Smooth muscle cell (in vitro differentiated cells): ENCODE measurements around the gene PAM16. TPM values are rescaled to one million over a fixed set of nuclear protein-coding genes. Genes with fewer than 3 reads are reported as not detected.

ENCODE experiments used
- DNase-seq: peaks from one replicate; lab custom pipeline; 2025; ENCODE audit not compliant: unreplicated experiment; lab: John Stamatoyannopoulos, UW
- H2AFZ ChIP-seq: fragments of 200-600 bp; sonication (generic); 2 replicates; pipeline ENCODE4 v1.6.0; 2016; ENCODE audit warnings: antibody characterized with exemption, low read depth, mild to moderate bottlenecking
- H3F3A ChIP-seq: fragments of 200-600 bp; sonication (generic); 2 replicates; pipeline ENCODE4 v1.6.0; 2017; ENCODE audit warnings: antibody characterized with exemption, low read depth
- H3K27ac ChIP-seq: fragments of 200-600 bp; sonication (generic); 2 replicates; pipeline ENCODE4 v1.5.1; 2016; ENCODE audit warnings: low read depth, mild to moderate bottlenecking
- H3K27me3 ChIP-seq: fragments of 200-600 bp; sonication (generic); 2 replicates; pipeline ENCODE4 v1.6.1; 2016; ENCODE audit warnings: low read depth, mild to moderate bottlenecking
- H3K36me3 ChIP-seq: fragments of 200-600 bp; sonication (generic); 2 replicates; pipeline ENCODE4 v1.5.1; 2016; ENCODE audit warnings: low read depth
- H3K4me1 ChIP-seq: fragments of 200-600 bp; sonication (generic); 2 replicates; pipeline ENCODE4 v1.5.1; 2016; ENCODE audit warnings: low read depth
- H3K4me2 ChIP-seq: fragments of 200-600 bp; sonication (generic); 2 replicates; pipeline ENCODE4 v1.6.0; 2016; ENCODE audit warnings: mild to moderate bottlenecking
- H3K4me3 ChIP-seq: fragments of 200-600 bp; sonication (generic); 2 replicates; pipeline ENCODE4 v1.5.1; 2016; ENCODE audit warnings: mild to moderate bottlenecking
- H3K79me2 ChIP-seq: fragments of 200-600 bp; sonication (generic); 2 replicates; pipeline ENCODE4 v1.6.0; 2016; ENCODE audit warnings: low read depth, mild to moderate bottlenecking
- H3K9ac ChIP-seq: fragments of 200-600 bp; sonication (generic); 2 replicates; pipeline ENCODE4 v1.6.0; 2016; ENCODE audit warnings: low read depth
- H3K9me3 ChIP-seq: fragments of 200-600 bp; sonication (generic); replicated peaks from 2 replicates; pipeline ENCODE4 v1.5.1; 2016; ENCODE audit warnings: low read depth
- H4K20me1 ChIP-seq: fragments of 200-600 bp; sonication (generic); 2 replicates; pipeline ENCODE4 v1.6.0; 2016; ENCODE audit warnings: low read depth
- CTCF ChIP-seq: fragments of 200-600 bp; sonication (generic); IDR thresholded peaks from 2 replicates; pipeline ENCODE4 v1.5.1; 2017; ENCODE audit warnings: borderline replicate concordance, mild to moderate bottlenecking, antibody characterized with exemption; ENCODE audit not compliant: insufficient read depth, poor library complexity, severe bottlenecking
- WGBS: methylation state at CpG from one replicate; pipeline ENCODE4 v1.1.7; 2016; ENCODE audit warnings: low lambda C conversion rate; 5-methylcytosine and 5-hydroxymethylcytosine counted together
- polyA plus RNA-seq: library from polyadenylated mRNA; unstranded; fragments of >200 nt; fragmentation: Nextera tagmentation; extraction: Ambion mirVana; gene quantifications from 2 replicates; pipeline ENCODE4 v1.2.1, GENCODE V29; 2016
- total RNA-seq: library from RNA; depleted of rRNA; stranded (reverse); fragments of >200 nt; gene quantifications from 2 replicates; pipeline ENCODE4 v1.2.3, GENCODE V29; 2014

The PAM16 gene
- total and polyA plus RNA-seq, 2 experiments from 2014 or later: 29.6 to 47.7 TPM

DNA sequence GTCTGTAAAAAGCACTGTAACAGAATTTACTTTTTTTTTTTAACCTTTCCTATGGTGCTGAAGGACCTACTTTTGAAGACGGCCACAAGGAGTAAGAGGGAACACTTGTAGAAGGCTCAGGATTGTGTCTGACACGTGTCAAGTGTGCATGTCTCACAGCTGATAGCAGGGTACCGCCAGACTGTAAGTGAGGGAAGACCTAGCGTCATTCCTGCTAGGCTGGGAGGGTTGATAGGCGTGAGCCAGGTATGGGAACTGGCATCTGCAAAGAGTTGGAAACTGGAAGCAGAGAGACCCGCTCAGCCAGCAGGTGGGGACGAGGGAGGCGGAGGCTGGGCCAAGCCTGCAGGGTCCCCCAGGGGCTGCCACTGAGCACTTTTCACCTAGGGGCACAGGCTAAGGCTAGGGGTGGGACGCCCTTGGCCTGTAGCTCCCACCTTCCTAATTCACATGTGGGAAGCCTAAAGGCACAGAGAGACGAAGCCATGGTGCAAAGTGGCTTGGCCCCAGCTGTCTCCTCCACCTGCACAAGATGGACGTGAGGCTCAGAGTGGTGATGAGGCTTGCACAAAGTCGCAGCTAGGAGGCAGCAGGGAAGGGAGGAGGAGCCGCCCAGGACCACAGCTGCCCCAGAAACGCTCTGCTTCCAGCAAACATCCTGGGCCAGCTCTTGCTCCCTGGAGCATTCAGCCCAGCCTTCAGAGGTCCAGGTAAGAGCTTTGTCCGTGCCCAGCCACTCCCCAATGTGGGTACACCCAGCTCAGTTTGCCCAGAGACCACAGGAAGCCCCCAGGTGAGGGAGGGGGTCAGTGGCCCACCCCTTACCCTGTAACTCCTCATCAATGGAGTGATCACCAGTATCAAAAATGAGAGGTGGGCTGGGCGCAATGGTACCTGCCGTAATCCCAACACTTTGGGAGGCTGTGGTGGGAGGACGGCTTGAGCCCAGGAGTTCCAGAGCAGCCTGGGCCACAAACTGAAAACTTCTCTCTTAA, 39.4 kb upstream of the PAM16 start:
- Histone ChIP-seq H3K79me2 (no peaks in the 10 kb centered on the region), H4K20me1 (no peaks in the 10 kb centered on the region), H3K9me3 (no peaks in the 10 kb centered on the region), H3K4me1 (peaks cover 41% of the 10 kb centered on the region), H2AFZ (no peak overlapping the region), H3K4me2 (no peak overlapping the region), H3K9ac (no peak overlapping the region), H3K27me3 (no peaks in the 10 kb centered on the region), H3K36me3 (no peaks in the 10 kb centered on the region), H3K27ac (no peak overlapping the region), H3K4me3 (no peak overlapping the region), H3F3A (no peaks in the 10 kb centered on the region)
- DNase-seq: no peak
- 89% methylated on average over 18 of the region's 18 CpGs for WGBS
- TF ChIP-seq CTCF: no peak

- Histone ChIP-seq H3K9ac (no peak overlapping the region), H4K20me1 (peaks cover 13% of the 10 kb centered on the region), H3K4me3 (no peak overlapping the region), H3K36me3 (no peaks in the 10 kb centered on the region), H3K27ac (peak overlapping the region; percentile 38), H3K9me3 (no peaks in the 10 kb centered on the region), H3K4me2 (peak overlapping the region; percentile 50), H3K79me2 (no peaks in the 10 kb centered on the region), H2AFZ (no peak overlapping the region), H3F3A (peaks cover 1% of the 10 kb centered on the region), H3K4me1 (peaks cover 41% of the 10 kb centered on the region), H3K27me3 (no peaks in the 10 kb centered on the region)
- no peak for DNase-seq
- WGBS: 61% methylated on average over 27 of the region's 27 CpGs
- TF ChIP-seq CTCF: no peak
Observed at GRCh38 chr16:4389051-4389955, 38.2 kb upstream of the PAM16 start.

GRCh38 chr16:4388271-4389021, 37.3 kb upstream of the PAM16 start:
- H3K27me3 ChIP-seq: no peaks in the 10 kb centered on the region
- H3K4me1 ChIP-seq: peaks cover 41% of the 10 kb centered on the region
- no peaks in the 10 kb centered on the region for H3K79me2 ChIP-seq
- no peak for TF ChIP-seq CTCF
- no peaks in the 10 kb centered on the region for H3K36me3 ChIP-seq
- 65% methylated on average over 19 of the region's 19 CpGs for WGBS
- H4K20me1 ChIP-seq: peaks cover 21% of the 10 kb centered on the region
- no peak overlapping the region for H3K9ac ChIP-seq
- H3K4me3 ChIP-seq: no peak overlapping the region
- peaks cover 8% of the 10 kb centered on the region for H3F3A ChIP-seq
- H3K27ac ChIP-seq: peak overlapping the region; percentile 38
- H3K4me2 ChIP-seq: peak overlapping the region; percentile 23
- DNase-seq: no peak
- H3K9me3 ChIP-seq: no peaks in the 10 kb centered on the region
- H2AFZ ChIP-seq: no peak overlapping the region
